HG03469 (cell line): ENCODE results near the gene NPHP4.

Source experiments
- ATAC-seq: cut with Tn5 transposase; IDR thresholded peaks from one replicate; pipeline ENCODE4 v1.9.1; 2021; ENCODE audit warnings: mild to moderate bottlenecking, moderate library complexity, moderate number of reproducible peaks; ENCODE audit not compliant: unreplicated experiment

Gene NPHP4

DNA sequence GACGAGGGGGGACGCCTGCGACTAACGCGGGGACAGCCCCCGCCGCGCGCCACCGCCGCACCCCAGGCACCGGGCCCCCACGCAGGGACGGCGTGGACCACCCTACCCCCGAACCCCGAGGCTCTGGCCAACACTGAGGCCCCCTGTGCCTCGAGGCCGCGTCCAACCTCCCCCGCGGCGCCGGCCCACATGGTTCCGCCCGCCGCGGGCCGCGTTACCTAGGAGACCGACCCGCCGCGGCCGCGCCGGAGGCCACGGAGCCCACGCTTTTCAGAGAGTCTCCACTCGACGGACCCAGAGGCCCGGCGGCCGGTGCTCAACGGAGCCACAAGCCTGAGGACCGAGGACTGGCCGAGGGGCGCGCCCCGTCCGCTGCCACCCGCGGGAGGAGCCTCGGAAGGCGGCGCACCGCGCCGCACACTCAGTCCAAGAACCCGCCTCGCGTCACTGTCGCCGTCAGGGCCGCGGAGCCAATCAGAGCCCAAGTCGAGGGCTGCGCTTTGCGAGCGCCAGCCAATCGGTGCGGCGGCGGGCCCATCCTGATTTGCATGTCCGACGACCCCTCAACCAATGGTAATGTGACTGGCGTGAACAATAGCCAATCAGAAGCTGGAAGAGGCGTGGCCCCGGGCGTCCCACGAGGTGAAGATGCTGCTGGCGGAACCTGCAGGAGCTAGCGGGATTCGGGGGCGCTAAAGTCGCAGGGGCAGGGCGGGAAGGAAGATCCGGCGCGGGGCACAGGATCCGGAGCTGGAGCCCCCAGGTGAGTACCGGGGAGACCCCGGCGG lies at the start of gene NPHP4:
Gene NPHP4, minus strand, starts transcription at position 400 of the 788 bp plus-strand sequence. CDS start 6,136 bp downstream, outside the sequence.
- peak; percentile 80 for ATAC-seq

DNA sequence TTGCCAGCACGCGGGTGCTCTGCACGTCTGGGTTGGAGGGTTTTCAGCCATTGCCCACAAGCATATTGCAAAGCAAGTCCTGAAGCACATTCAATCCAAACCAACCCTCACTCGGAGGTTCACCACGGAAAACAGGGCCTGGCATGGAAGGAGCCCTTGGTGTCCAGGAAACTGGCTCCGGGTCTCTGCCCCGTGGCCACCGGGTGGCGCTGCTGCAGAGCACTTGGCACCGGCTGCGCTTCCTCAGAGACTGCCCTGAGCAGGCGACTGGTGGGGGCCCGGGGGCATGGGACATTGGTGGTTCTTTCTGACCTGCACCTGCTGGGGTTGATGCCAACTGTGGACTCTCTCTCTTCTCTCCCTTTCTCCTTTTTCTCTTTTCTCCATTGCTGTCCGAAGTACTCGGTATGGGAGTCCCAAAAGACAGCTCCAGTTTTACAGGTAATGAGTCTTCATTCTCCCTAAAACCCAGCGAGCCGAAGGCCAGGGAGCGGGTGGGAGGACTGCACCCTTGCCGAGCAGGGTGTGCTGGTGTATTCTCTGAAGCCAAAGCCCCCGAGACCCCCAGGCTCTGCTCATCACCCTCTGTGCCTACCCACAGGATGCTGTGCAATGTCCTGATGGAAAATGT lies 49.3 kb upstream of the NPHP4 start:
- no peak for ATAC-seq

DNA sequence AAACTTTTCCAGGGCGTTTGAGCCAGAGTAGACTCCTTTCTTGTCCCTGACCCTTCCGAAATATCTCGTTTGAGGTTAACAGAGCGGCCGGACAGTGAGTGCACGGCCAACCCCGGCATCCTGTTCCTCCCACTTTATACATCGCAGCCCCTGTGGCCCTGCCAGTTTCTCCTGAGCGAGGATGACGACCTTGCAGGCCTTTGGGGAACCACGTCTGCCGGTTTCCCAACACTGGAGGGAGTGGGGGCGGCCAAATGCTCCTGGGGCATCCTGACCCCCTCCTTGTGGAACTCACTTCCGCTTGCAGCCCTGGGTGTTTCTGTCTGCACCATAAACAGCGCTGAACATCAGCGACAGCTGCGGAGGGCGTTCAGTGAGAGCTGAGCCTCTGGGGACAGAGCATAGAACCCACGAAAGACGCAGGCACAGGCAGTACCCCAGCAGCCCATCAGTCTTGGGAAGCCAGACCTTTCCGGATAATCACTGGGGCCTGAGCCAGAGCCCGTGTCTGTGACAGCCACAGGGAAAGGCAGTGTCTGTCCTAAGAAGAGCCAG lies 48.7 kb upstream of the NPHP4 start:
- ATAC-seq, result no peak

DNA sequence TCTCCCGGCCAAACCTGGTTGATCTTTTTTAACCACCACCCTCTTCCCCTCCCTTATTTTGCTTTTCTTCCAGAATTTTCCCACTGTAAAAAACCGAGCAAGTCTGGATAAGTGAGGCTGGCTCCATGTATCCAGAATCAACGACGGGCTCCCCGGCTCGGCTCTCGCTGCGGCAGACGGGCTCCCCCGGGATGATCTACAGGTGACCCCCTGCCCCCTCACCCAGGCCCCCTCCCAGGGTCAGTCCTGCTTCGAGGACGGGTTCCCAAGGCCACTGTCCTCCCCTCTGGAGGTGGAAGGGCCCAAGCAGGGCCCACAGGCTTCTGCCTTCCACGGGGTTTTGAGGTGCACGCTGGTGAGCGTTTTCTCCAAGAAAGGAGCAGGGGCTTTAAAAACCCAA lies 48.2 kb upstream of the NPHP4 start:
- no peak for ATAC-seq

DNA sequence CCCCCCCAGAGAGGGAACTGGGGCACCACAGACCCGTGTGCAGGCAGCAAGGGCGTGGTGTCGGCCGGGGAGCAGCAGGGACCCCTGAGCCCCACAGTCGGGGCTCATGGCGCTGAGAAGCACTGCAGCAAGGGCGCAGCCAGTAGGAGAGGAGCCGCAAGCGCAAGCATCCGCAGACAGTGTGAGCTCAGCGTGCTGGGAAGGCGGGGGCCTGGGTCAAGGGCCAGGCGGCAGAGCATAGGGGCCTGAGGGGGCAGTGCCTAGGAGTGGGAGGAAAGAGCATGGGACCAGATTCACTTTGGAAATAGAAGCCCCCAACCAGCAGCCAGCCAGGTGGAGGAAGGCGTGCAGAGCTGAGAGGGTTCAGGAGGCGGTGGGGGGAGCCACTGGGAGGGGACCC lies 46.8 kb upstream of the NPHP4 start:
- no peak for ATAC-seq

DNA sequence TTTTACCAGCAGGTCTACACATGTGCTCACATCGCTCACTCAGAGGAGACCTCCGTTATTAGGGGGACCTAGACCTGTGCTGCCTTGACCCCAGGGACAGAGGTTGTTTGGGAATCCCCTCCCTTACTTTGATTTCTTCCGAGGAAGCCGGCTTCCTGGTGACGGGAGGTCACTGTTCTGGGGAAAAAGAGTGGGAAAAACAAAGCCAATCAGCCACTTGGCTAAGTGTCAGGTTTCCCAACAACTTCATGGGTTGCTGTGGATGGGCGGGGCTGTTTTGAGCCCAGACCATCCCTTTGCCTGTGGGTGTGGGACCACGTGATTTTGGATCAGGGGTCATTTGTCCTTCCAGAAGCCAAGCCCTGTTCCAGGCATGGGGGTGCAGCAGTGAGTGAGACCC lies 46.4 kb upstream of the NPHP4 start:
- no peak for ATAC-seq

DNA sequence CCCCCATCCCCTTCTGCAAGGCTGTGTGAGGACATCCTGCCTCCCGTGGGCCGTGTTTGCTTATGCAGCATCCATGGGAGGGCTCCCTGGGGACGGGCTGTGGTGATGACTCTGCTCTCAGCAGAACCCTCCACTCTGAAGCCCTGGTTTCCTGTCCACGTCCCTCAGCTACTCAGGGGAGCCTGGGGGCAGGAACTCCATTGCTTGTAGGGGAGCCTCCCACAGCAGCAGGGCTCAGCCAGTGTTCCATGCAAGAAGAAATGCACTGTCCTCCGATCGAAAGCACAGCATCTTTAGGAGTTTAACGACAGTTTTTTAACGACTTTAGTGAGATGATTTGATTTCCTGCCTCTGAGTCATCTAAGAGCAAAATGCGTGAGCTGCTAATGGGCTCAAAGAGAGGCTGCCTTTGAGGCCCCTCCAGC lies 45.1 kb upstream of the NPHP4 start:
- ATAC-seq, result no peak

DNA sequence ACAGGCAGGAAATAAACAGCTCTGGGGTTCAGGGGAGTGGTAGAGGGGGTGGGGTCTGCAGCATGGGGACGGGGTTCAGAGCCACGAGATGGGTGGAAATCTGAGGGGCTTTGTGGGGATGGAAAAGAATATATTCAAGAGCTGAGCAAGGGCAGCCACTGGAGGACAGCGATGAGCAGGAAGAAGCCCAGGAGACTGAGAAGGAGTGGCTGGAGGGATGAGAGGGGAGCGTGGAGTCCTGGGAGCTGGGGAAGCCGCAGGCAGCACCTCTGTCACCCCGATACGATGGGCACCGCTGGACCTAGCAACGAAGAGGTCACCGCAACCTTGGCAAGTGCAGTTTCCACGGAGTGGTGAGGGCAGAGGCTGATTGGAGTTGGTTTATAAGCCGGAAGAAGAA lies 43.5 kb upstream of the NPHP4 start:
- no peak for ATAC-seq

DNA sequence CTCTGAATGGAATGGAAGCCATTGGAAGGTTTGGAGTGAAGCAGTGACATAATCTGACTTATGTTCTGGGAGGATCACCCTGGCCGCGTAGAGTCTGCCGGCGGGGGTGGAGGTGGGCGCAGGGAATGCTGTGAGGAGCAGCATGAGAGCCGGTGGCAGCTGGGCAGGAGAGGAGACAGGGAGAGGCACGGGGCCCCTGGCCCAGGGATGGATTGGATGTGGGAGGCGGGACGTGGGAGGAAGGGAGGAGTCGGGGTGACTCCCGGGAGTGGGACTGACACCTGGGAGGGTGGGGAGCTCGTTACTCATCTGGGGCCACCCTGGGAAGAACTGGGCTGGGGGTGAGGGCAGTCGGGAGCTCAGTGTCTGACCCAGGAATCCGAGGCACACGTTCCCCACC lies 43.1 kb upstream of the NPHP4 start:
- ATAC-seq, result no peak

DNA sequence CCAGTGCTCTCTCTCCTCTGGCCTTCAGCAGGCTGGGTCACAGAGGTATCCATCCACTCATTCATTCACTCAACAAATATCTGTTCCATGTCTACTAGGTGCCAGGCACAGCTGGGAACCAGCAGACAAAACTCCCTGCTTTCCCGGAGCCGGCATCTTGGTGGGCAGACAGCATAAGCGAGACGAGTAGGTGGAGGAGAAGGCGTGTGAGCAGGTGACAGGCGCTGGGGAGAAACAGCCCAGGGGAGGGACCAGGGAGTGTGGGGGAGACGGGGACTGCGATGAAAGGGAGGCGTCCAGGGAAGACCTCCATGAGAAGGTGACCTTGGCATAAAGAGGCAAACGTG lies 42.5 kb upstream of the NPHP4 start:
- no peak for ATAC-seq

DNA sequence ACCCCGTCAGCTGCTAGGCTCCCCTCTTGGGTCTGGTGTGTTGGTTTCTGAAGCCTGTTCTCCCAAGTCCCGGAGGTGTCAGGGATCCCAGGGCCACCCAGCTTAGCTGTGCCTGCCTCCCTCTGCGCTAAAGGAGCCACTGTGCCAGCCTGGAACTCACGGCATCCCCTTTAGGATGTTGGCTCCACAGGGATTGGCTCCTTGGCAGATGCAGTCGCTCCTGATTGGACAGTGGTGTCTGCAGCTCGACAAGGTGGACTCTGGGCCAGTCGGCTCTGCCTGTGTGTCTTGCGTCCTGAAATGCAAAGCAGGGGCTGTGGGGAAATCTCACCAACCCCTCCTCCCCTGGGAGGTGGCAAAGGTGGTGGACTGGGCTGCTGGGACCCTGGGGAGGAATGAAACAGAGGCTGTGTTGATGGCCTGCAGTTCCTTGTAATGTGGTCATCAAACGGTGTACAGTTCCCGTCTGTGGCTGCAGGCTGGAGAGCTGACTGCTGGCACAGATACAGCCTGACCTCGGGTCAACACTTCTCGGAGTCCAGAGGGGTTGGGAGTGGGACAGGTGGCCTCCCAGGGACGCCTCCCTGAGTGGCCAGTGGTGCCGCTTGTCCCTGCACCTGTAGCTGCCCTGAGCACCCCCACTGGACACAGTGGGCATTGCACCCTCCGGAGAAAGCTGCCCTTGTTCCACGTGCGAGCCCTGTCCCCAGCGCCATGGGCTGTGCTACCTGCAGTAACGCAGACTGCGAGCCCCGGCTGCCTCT lies 41.9 kb upstream of the NPHP4 start:
- ATAC-seq, result no peak

DNA sequence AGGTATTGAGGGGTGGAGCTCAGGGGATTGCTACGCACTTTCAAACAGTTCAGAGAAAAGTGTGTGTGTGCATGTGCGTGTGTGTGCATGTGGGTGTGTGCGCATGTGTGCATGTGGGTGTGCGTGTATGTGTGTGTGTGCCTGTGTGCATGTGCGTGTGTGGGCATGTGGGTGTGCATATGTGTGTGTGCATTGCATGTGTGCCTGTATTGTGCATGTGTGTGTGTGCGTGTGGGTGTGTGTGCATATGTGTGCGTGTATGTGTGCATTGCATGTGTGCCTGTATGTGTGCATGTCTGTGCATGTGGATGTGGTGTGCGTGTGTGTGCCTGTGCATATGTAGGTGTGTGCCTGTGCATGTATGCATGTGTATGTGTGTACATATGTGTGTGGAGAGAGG lies 40.9 kb upstream of the NPHP4 start:
- ATAC-seq, result no peak

DNA sequence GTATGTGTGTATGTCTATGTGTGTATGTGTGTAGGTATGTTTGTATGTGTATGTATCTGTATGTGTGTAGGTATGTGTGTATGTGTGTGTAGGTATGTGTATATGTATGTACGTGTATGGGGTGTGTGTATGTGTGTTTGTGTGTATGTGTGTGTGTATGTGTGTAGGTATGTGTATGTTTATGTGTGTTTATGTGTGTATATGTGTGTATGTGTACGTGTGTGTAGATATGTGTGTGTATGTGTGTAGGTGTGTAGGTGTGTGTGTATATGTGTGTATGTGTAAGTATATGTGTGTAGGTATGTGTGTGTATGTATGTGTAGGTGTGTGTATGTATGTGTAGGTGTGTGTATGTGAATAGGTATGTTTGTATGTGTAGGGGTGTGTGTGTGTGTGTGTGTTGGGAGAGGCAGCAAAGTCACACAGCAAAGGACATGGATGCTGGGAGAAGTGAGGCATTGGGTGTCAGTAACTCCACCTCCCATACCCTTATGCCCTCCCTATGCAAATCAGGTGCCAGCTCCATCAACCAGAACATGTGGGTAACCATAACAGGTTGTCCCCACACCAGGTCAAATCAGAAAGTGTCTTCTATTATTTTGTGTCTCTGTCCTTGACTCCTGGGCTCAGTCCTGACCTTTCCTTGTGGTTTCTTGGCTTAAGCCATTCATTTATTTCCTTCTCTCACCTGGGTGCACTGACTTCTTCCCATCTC lies 38.5 kb upstream of the NPHP4 start:
- ATAC-seq, result no peak

DNA sequence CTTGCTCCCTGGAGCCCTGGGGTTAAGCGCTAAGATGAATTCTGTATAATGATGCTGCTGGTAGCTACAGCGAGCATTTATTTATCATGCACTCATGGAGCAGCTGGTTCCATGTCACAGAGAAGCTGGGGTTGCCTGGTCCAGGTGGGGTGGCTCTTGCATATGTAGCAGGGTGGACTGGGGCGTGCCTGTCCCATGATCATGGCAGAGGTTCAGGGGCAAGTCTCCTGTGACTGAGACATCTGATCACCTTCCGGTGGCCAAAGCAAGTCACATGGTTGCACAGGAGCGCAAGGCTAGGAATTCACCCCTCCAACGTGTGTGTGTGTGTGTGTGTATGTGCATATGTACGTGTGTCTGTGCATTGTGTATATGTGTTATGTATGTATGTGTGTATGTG lies 37.9 kb upstream of the NPHP4 start:
- ATAC-seq, result no peak

DNA sequence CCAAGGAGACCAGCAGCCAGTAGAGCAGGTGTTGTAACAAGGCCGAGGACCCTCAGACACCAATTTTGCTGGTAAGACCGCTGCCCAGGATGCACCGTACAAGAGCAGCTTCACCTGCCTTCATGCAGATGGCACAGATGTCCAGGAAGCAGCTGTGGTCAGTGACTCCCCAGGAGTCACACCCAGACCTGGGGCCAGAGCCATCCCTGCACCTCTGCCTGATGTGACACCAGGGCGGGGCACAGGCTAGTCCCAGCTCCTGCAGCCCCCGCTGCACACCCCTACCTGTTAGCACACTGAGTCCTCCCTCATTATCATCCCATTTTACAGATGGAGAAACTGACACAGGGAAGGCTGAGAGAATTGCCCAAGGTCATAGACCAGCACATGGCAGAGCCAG lies 37.1 kb upstream of the NPHP4 start:
- no peak for ATAC-seq

DNA sequence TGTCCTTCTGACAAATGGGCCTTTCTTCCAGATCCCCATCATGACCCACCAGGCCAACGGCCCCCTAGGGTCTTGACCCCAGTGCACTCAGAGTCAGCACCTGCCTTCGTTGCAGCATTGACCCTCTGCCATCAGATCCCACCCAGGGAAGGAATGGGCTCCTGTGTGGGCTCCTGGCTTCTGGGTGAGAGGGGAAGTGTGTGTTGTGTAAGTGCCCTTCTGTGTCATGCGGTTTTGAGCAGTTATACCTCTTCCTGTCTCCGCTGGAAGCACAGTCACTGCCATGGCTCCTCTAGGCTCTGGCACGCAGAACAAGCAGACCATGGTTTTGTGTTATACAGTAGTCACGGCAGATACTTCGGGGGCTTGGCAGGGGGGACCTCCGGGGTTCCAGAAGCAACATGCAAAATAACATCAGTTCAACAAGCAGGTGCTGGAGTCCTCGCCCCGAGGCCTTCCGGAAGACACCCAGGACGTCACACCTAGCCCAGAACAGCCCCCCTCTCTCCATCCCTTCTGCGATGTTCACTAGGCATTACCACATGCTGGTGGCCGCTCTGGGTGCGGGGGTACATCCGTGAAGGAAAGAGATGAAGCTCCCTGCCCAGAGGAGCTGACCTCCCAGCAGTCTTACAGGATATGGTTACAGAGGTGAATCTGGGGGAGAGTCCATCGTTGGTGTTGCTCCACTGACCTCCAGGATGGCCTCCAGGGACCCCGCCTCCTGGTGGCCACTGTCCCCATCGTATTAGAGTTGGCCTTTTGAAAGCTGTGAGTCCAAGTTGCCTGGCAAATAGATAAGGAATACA lies 36.0 kb upstream of the NPHP4 start:
- no peak for ATAC-seq

DNA sequence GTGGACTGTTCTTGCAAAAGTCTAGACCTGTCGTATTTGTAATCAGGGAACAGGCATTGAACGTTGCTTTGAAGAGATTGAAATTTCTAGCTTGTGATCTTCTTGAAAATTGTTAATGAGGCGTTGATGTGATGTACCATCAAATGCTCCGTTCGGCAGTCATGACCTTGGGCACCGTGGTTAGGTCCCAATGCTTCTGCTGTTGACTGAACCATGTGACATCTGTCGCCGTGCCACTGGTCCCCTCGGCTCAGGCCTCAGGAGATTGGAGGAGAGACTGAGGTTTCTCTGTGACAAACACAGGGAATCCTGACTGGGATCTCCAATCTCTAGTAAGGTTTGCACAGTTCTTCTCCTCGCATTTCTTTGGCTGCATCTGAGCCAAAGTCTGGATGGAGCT lies 35.4 kb upstream of the NPHP4 start:
- ATAC-seq, result no peak

DNA sequence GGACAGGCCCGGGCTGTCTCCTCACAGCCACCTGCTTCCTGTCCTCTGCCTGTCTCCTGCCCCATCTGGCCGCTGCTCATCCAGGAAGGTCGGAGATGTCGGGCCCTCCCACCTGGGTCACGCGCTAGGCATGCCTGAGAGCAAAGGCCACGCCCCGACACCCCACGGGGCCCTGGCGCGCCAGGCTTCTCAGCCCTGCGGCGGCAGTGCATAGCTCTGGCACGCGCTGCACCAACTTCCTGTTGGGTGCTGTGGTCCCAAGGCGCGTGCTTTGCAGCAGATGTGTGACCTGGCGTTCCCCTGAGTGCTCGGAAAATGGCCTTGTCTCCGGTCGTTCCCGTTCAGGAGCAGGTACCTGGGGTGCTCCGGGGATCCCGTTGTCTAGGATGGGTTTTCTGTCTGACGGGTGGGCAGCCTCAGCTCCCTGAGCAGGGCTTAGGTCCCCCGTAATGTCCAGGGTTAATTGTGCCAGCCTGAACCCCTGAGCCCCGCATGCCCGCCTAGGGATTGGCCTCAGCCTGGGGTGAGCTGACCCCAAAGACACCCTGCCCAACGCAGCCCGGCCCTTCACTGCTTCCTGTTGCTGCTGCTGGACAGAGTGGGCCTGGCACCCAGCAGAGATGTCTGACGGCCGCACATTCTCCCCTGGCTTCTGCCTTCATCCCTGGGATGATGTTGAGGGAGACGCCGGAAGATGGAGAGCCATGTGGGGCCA lies 34.0 kb upstream of the NPHP4 start:
- peak; percentile 62 for ATAC-seq

DNA sequence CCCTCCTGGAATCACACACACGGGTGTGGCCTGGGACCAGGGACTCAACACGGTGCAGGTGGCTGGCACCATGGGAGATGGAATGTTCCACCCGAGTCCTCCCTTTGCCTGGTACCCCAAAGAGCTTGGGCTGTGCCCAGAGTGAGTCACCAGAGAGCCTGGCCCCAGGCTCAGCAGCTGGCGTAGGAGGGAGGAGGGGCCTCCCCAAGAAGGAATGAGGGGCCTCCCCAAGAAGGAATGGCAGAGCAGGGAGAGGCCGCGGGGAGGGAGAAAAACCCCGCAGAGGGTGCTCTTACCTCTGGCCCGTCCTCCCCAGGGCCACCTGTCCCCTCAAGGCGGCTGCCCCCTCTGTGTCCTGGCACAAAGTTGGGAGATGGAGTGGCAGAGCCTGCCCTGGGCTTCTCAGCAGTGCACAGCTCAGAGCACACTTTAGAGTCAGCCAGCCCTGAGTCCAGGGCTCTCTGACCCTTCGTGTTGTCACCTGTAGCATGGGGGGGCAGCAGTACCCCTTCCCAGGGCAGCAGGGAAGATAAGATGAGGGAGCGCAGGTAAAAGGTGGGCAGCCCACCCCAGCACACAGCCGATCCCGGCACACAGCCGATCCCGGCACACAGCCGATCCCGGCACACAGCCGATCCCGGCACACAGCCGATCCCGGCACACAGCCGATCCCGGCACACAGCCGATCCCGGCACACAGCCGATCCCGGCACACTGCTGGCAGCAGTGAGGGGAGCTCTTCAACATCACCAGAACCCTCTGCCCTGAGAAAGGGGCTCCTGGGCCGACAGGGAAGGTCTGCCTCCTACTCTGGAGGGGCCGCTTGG lies 33.3 kb upstream of the NPHP4 start:
- no peak for ATAC-seq
